HEK293T (cell line): ENCODE results near the gene STK38L.

ENCODE experiments used
- ARNT ChIP-seq: fragments of 450-650 bp; IDR thresholded peaks from 2 replicates; pipeline ENCODE4 v1.6.1; 2017; ENCODE audit warnings: mild to moderate bottlenecking
- BHLHE40 ChIP-seq: fragments of 450-650 bp; IDR thresholded peaks from 2 replicates; pipeline ENCODE4 v1.6.1; 2016; ENCODE audit warnings: mild to moderate bottlenecking, moderate library complexity, borderline replicate concordance
- ELF4 ChIP-seq: fragments of 450-650 bp; IDR thresholded peaks from 2 replicates; pipeline ENCODE4 v1.6.1; 2017; ENCODE audit warnings: antibody characterized with exemption
- FOXA1 ChIP-seq: fragments of 450-650 bp; IDR thresholded peaks from 2 replicates; pipeline ENCODE4 v1.6.1; 2016; ENCODE audit warnings: mild to moderate bottlenecking
- FOXK2 ChIP-seq: fragments of 450-650 bp; IDR thresholded peaks from 2 replicates; pipeline ENCODE4 v1.6.1; 2016; ENCODE audit warnings: mild to moderate bottlenecking
- FOXM1 ChIP-seq: fragments of 450-650 bp; IDR thresholded peaks from 2 replicates; pipeline ENCODE4 v1.6.1; 2017; ENCODE audit warnings: mild to moderate bottlenecking, borderline replicate concordance
- HDGF ChIP-seq: fragments of 450-650 bp; IDR thresholded peaks from 2 replicates; pipeline ENCODE4 v1.6.1; 2017; ENCODE audit warnings: antibody characterized with exemption, borderline replicate concordance
- L3MBTL2 ChIP-seq: fragments of 450-650 bp; conservative IDR thresholded peaks from 2 replicates; pipeline ENCODE4 v1.6.1; 2016; ENCODE audit warnings: mild to moderate bottlenecking
- PKNOX1 ChIP-seq: fragments of 450-650 bp; IDR thresholded peaks from 2 replicates; pipeline ENCODE4 v1.6.1; 2016
- SP1 ChIP-seq: fragments of 450-650 bp; IDR thresholded peaks from 2 replicates; pipeline ENCODE4 v1.6.1; 2017
- SUZ12 ChIP-seq: fragments of 450-650 bp; IDR thresholded peaks from 2 replicates; pipeline ENCODE4 v1.6.1; 2016; ENCODE audit warnings: mild to moderate bottlenecking
- TARDBP ChIP-seq: fragments of 450-650 bp; IDR thresholded peaks from 2 replicates; pipeline ENCODE4 v1.6.1; 2016

GRCh38 chr12:27246774-27247173 lies 2.7 kb downstream of the STK38L start:
- TF ChIP-seq ARNT (no peak), HDGF (no peak), SP1 (no peak), FOXK2 (no peak), ELF4 (no peak), SUZ12 (no peak), FOXM1 (no peak), FOXA1 (no peak), BHLHE40 (no peak), TARDBP (no peak), PKNOX1 (no peak), L3MBTL2 (no peak)
